ENCODE data around the gene ELMO1. TPM values are rescaled to one million over a fixed set of nuclear protein-coding genes. Genes with fewer than 3 reads are reported as not detected.

ELMO1 gene
- total and polyA plus RNA-seq, 2 experiments from 2014 or later = 19.7 to 28.7 TPM

DNA sequence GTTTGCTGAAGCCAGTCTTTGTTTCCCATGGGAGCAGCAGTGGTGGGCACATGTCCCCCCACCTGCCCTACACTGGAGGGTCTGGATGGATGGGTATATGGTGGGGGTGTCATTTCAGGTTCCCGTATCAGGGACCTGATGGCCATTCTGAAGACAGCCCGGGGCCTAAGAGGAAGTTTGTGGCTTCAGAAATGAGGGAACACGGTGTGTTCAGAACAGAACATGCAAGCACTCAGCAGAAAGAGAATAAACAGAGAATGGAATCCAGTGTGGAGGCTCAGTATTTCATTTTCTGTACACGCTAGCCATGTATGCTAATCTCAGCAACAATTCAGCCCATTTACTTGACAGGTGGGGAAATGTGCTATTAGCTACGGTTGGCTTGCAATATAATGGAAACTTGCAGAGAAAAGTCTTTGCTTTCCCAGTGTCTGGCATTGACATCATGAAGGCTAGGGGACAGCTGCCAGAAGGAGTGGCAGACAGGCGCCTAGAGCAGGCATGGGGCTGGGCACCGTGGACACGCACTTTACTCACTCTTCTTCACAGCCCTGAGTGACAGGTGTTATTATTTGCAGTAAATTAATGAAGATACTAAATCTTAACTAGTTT is 98.6 kb downstream of the ELMO1 start:
- no peak overlapping the region for H3K4me2 ChIP-seq
- H3K79me2 ChIP-seq = no peaks in the 10 kb centered on the region
- H3K4me3 ChIP-seq = no peak overlapping the region
- DNase-seq (ENCODE audit: low spot score) = no peak
- no peaks in the 10 kb centered on the region for H3K27me3 ChIP-seq
- 95% methylated on average over 8 of the region's 8 CpGs for WGBS (ENCODE audit: low lambda C conversion rate, missing lambda C conversion rate)
- H4K20me1 ChIP-seq (ENCODE audit: insufficient read depth, poor library complexity, severe bottlenecking) = no peaks in the 10 kb centered on the region
- no peak overlapping the region for H3K27ac ChIP-seq
- no peaks in the 10 kb centered on the region for H3K9me2 ChIP-seq (replicated peaks; ENCODE audit: insufficient read depth)
- TF ChIP-seq, protein P1, sequence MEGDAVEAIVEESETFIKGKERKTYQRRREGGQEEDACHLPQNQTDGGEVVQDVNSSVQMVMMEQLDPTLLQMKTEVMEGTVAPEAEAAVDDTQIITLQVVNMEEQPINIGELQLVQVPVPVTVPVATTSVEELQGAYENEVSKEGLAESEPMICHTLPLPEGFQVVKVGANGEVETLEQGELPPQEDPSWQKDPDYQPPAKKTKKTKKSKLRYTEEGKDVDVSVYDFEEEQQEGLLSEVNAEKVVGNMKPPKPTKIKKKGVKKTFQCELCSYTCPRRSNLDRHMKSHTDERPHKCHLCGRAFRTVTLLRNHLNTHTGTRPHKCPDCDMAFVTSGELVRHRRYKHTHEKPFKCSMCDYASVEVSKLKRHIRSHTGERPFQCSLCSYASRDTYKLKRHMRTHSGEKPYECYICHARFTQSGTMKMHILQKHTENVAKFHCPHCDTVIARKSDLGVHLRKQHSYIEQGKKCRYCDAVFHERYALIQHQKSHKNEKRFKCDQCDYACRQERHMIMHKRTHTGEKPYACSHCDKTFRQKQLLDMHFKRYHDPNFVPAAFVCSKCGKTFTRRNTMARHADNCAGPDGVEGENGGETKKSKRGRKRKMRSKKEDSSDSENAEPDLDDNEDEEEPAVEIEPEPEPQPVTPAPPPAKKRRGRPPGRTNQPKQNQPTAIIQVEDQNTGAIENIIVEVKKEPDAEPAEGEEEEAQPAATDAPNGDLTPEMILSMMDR (IDR thresholded peaks at IDR 0.05; ENCODE audit: poor library complexity) = no peak
- TF ChIP-seq EZH2 (IDR thresholded peaks at IDR 0.05; ENCODE audit: borderline replicate concordance) = no peak
- TF ChIP-seq EZH2phosphoT487 (IDR thresholded peaks at IDR 0.05; ENCODE audit: low read depth, severe bottlenecking, unreplicated experiment) = no peak
- no peaks in the 10 kb centered on the region for H3K9me3 ChIP-seq (ENCODE audit: low read depth)
- no peaks in the 10 kb centered on the region for H3K36me3 ChIP-seq (replicated peaks; ENCODE audit: insufficient read depth, low read depth)
- H2AFZ ChIP-seq = no peak overlapping the region
- peaks cover 20% of the 10 kb centered on the region for H3K4me1 ChIP-seq (ENCODE audit: insufficient read depth)

DNA sequence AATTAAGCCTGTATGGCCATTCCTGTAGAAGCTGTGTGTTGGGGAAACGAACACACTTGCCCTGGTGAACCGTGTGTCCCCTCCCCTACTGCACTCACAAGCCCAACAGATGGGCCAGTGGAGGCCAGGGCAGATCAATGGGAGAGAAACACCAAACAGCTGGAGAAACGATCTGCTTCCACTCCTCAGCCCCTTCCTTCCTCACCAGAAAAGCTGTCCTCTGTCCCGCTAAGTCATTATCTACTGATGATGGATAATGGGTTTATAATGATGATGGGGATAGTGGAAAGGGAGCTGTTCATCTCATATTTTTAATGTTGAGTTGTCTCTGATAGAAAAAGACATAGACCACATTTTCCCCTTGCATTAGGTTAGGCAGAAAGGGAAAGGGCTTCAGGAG is 99.7 kb downstream of the ELMO1 start:
- no peaks in the 10 kb centered on the region for H3K79me2 ChIP-seq
- no peaks in the 10 kb centered on the region for H3K36me3 ChIP-seq (replicated peaks; ENCODE audit: insufficient read depth, low read depth)
- no peak overlapping the region for H3K27ac ChIP-seq
- H3K9me3 ChIP-seq (ENCODE audit: low read depth) = no peaks in the 10 kb centered on the region
- no peaks in the 10 kb centered on the region for H3K27me3 ChIP-seq
- DNase-seq (ENCODE audit: low spot score) = no peak
- H3K4me1 ChIP-seq (ENCODE audit: insufficient read depth) = peaks cover 13% of the 10 kb centered on the region
- no peak overlapping the region for H3K4me3 ChIP-seq
- no peak overlapping the region for H3K4me2 ChIP-seq
- H4K20me1 ChIP-seq (ENCODE audit: insufficient read depth, poor library complexity, severe bottlenecking) = no peaks in the 10 kb centered on the region
- no peak overlapping the region for H2AFZ ChIP-seq
- WGBS (ENCODE audit: low lambda C conversion rate, missing lambda C conversion rate) = 51% methylated on average over 4 of the region's 4 CpGs
- no peaks in the 10 kb centered on the region for H3K9me2 ChIP-seq (replicated peaks; ENCODE audit: insufficient read depth)
- TF ChIP-seq, protein P1 (IDR thresholded peaks at IDR 0.05; ENCODE audit: poor library complexity) = no peak
- TF ChIP-seq EZH2phosphoT487 (IDR thresholded peaks at IDR 0.05; ENCODE audit: low read depth, severe bottlenecking, unreplicated experiment) (no peak), EZH2 (IDR thresholded peaks at IDR 0.05; ENCODE audit: borderline replicate concordance) (no peak)

DNA sequence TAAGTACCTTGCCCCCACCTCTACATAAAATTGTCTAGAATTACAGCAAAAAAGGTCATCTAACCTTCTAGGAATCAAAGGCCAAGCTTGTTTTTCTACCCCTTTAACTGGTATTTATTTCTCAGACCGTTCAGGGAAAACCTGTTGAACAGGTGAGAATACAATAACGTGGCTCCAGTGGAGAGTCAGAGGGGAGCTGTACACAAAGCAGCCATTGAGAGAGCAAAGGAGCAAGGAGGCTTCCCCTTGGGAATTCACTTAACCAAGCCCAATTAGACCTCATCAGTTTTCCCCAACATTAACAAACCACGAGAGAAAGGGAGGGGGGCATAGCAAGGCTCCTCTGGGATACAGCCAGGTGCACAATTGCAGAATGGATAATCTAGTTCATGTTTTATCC is 101.9 kb downstream of the ELMO1 start:
- Histone ChIP-seq H3K27me3 (no peaks in the 10 kb centered on the region), H3K79me2 (no peaks in the 10 kb centered on the region), H3K9me2 (replicated peaks; ENCODE audit: insufficient read depth) (no peaks in the 10 kb centered on the region), H3K36me3 (replicated peaks; ENCODE audit: insufficient read depth, low read depth) (no peaks in the 10 kb centered on the region), H4K20me1 (ENCODE audit: insufficient read depth, poor library complexity, severe bottlenecking) (no peaks in the 10 kb centered on the region), H3K27ac (no peak overlapping the region), H3K4me1 (ENCODE audit: insufficient read depth) (peaks cover 10% of the 10 kb centered on the region), H3K4me3 (no peak overlapping the region), H3K4me2 (peak overlapping the region; percentile 6), H2AFZ (no peak overlapping the region), H3K9me3 (ENCODE audit: low read depth) (no peaks in the 10 kb centered on the region)
- no peak for DNase-seq (ENCODE audit: low spot score)
- 37% methylated on average over 3 of the region's 3 CpGs for WGBS (ENCODE audit: low lambda C conversion rate, missing lambda C conversion rate)
- no peak for TF ChIP-seq EZH2 (IDR thresholded peaks at IDR 0.05; ENCODE audit: borderline replicate concordance)
- TF ChIP-seq, protein P1 (IDR thresholded peaks at IDR 0.05; ENCODE audit: poor library complexity) = no peak
- no peak for TF ChIP-seq EZH2phosphoT487 (IDR thresholded peaks at IDR 0.05; ENCODE audit: low read depth, severe bottlenecking, unreplicated experiment)

All from hepatocyte (in vitro differentiated cells).